MCF 10A (cell line): Measurements from ENCODE around the gene DIPK1C. TPM values are rescaled to one million over a fixed set of nuclear protein-coding genes. Genes with fewer than 3 reads are reported as not detected.

ENCODE experiments used
- BruUV-seq: library from RNA; stranded (reverse); fragments of 400-500 nt; replicated peaks from 2 replicates; lab custom pipeline; 2021; lab: Mats Ljungman, UMichigan
- CTCF ChIA-PET: fragments of 300-600 bp; sonication (Branson Sonifier 250); formaldehyde crosslinking; extraction: SDS; loops from one replicate; lab custom pipeline; 2021; ENCODE audit warnings: antibody characterized with exemption, inconsistent platforms; lab: Yijun Ruan, JAX
- POLR2A ChIA-PET: fragments of 300-600, 350-650 bp; sonication (Branson Sonifier 250); formaldehyde crosslinking; extraction: SDS; loops from one replicate; lab custom pipeline; 2020; ENCODE audit warnings: antibody characterized with exemption, inconsistent platforms; lab: Yijun Ruan, JAX
- DNase-seq: peaks from one replicate; pipeline ENCODE4 v3.0.0-alpha.2; 2018; ENCODE audit not compliant: unreplicated experiment
- H3K27ac Mint-ChIP-seq: one replicate; pipeline ENCODE4 v1.8.0; 2022; ENCODE audit warnings: mild to moderate bottlenecking, low read depth, mixed read lengths; ENCODE audit not compliant: unreplicated experiment
- H3K27me3 Mint-ChIP-seq: one replicate; pipeline ENCODE4 v1.8.0; 2022; ENCODE audit warnings: mixed read lengths; ENCODE audit not compliant: insufficient read depth, unreplicated experiment
- H3K36me3 Mint-ChIP-seq: one replicate; pipeline ENCODE4 v1.8.0; 2022; ENCODE audit warnings: mild to moderate bottlenecking, moderate library complexity, mixed read lengths; ENCODE audit not compliant: insufficient read depth, unreplicated experiment
- H3K4me1 Mint-ChIP-seq: one replicate; pipeline ENCODE4 v1.8.0; 2022; ENCODE audit warnings: mixed read lengths; ENCODE audit not compliant: insufficient read depth, unreplicated experiment
- H3K4me3 Mint-ChIP-seq: one replicate; pipeline ENCODE4 v1.8.0; 2022; ENCODE audit warnings: mild to moderate bottlenecking, moderate library complexity, mixed read lengths; ENCODE audit not compliant: unreplicated experiment
- H3K9me3 Mint-ChIP-seq: one replicate; pipeline ENCODE4 v1.8.0; 2022; ENCODE audit warnings: mixed read lengths; ENCODE audit not compliant: unreplicated experiment
- CTCF ChIP-seq: fragments of 200-600 bp; IDR thresholded peaks from one replicate; pipeline ENCODE4 v1.8.0; 2022; ENCODE audit warnings: antibody characterized with exemption, mild to moderate bottlenecking; ENCODE audit not compliant: unreplicated experiment
- intact Hi-C: fragments of 100-400 bp; cut with micrococcal nuclease; formaldehyde crosslinking; loops from 2 replicates; pipeline ENCODE4 v1.14.1; 2022
- total RNA-seq: library from RNA; stranded (reverse); gene quantifications from 2 replicates; pipeline ENCODE4 v1.2.3, GENCODE V29; 2022

DIPK1C gene
- total RNA-seq, 1 experiment from 2014 or later = not detected

GRCh38 chr18:74399091-74399887 lies 57.8 kb downstream of the DIPK1C start:
- POLR2A ChIA-PET = no interaction called here
- intact Hi-C loops = no loop called here
- CTCF ChIA-PET = interaction anchor here (0.7 kb wide), 1 partner anchor 153 kb away, joined by 3 read pairs; no protein-coding TSS in a partner anchor
- Mint-ChIP-seq H3K4me1 (no peaks in the 10 kb centered on the region), H3K27ac (no peak overlapping the region), H3K4me3 (no peak overlapping the region), H3K36me3 (no peaks in the 10 kb centered on the region), H3K27me3 (peaks cover 19% of the 10 kb centered on the region), H3K9me3 (no peaks in the 10 kb centered on the region)
- BruUV-seq = no TSS peak
- no peak for DNase-seq
- no peak for TF ChIP-seq CTCF

- no TSS peak for BruUV-seq
- intact Hi-C loops = no loop called here
- H3K36me3 Mint-ChIP-seq = no peaks in the 10 kb centered on the region
- H3K4me1 Mint-ChIP-seq = no peaks in the 10 kb centered on the region
- H3K27ac Mint-ChIP-seq = no peak overlapping the region
- ChIA-PET POLR2A (no interaction called here), CTCF (no interaction called here)
- no peaks in the 10 kb centered on the region for H3K9me3 Mint-ChIP-seq
- peaks cover 36% of the 10 kb centered on the region for H3K27me3 Mint-ChIP-seq
- no peak for TF ChIP-seq CTCF
- H3K4me3 Mint-ChIP-seq = no peak overlapping the region
- no peak for DNase-seq
Observed at GRCh38 chr18:74397572-74397971, 59.5 kb downstream of the DIPK1C start.

GRCh38 chr18:74396171-74397169 lies 60.6 kb downstream of the DIPK1C start:
- Mint-ChIP-seq H3K27ac (no peak overlapping the region), H3K36me3 (no peaks in the 10 kb centered on the region), H3K4me1 (no peaks in the 10 kb centered on the region), H3K4me3 (no peak overlapping the region), H3K9me3 (no peaks in the 10 kb centered on the region), H3K27me3 (peaks cover 43% of the 10 kb centered on the region)
- no peak for TF ChIP-seq CTCF
- intact Hi-C loops = no loop called here
- DNase-seq = no peak
- POLR2A ChIA-PET = interaction anchor here (0.7 kb wide), 1 partner anchor 155 kb away, joined by 3 read pairs; no protein-coding TSS in a partner anchor
- CTCF ChIA-PET = interaction anchor here (0.7 to 0.8 kb wide), 2 partner anchors 15 to 23 kb away, joined by 3 read pairs; no protein-coding TSS in a partner anchor
- no TSS peak for BruUV-seq
